GM04504 (cell line): ENCODE data around the gene TNC.

Experiments
- DNase-seq: peaks from one replicate; pipeline ENCODE4 v3.0.0-alpha.2; 2012; ENCODE audit warnings: low read depth

Gene TNC

DNA sequence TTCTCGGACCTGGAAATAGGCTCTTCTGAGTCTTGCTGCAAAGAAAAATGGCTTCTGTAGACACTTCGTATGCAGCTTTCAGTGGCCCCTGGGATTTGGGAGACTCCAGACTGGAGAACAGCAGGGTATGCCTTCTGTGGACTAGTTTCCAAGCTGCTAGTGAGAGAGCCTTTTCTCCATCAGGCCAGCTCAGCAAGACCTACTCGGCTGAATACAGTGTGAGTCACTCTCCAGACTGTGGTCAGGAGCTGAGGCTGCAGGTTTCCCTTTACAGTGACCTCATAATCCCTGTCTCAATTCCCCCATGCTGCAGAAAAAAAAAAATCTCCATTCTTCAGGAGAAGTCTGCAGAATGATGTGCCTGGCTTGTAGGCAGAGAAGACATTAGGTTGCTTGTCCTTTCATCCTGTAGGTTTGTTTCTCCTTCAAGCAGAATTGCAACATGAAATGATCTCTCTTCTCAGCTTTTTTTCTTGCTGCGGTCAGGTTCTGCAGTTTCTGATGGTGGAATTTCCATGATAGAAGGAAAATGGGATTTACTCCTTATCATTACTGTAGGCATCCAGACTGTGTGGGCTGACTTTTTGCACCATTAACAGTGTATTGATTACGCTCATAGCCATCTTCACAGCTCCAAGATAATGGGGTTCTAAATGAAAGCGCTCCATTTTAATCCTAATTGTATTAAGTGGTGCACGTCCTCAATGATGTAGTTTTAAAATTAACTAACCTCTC, 109.3 kb downstream of the TNC start:
- peak; percentile 77 for DNase-seq

DNA sequence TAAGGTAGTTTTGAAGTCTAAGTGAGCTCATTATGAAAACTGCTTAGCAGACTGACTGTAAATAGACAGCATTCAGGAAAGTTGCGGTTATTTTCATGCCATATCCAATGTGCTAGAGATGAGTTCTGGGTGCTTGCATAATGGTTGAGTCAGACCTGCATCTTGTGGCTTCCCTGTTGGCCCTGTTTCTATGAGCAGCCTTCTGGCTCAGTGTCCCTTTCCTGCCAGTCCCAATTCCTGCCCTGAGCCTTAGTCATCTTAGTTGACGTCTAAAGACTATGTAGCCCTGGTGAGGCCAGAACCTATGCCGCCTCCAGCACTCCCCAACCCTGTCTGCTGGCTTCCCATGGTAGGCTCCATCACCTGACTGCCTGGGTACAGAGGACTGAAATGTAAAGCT, 111.3 kb downstream of the TNC start:
- DNase-seq: peak; percentile 95

DNA sequence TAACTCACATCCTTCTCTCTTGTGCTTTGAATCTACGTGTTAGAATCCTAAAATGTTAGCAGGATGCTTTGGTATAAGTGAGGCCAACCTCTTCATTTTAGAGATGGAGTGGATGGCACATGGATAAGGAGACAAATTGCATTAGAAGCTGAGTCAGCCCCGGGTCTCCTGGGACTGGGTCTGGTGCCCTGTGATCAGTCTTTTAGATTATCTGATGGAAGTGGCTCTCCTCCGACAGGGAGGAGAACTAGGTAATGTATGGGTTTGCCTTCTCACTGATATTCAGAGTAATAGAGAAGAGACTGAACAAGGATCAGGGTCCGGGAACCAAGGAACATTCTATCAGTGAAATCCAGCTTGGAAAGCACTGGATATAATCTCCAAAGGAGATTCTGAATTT, 112.6 kb downstream of the TNC start:
- no peak for DNase-seq

DNA sequence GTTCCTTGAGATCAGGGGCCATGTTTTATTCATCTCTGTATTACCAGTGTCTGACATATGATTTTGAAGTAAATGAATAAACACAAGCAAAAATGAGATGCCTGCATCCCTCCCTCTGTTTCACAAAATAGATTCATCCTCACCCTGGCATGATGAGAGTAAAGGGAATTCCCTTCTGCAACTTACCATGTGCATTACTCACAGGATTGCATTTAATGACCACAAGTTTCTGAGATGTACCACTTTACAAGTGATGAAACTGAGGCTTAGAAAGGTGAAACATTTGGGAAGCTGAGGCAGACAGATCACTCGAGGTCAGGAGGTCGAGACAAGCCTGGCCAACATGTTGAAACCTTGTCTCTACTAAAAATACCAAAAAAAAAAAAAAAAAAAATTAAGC, 113.4 kb downstream of the TNC start:
- DNase-seq: no peak

DNA sequence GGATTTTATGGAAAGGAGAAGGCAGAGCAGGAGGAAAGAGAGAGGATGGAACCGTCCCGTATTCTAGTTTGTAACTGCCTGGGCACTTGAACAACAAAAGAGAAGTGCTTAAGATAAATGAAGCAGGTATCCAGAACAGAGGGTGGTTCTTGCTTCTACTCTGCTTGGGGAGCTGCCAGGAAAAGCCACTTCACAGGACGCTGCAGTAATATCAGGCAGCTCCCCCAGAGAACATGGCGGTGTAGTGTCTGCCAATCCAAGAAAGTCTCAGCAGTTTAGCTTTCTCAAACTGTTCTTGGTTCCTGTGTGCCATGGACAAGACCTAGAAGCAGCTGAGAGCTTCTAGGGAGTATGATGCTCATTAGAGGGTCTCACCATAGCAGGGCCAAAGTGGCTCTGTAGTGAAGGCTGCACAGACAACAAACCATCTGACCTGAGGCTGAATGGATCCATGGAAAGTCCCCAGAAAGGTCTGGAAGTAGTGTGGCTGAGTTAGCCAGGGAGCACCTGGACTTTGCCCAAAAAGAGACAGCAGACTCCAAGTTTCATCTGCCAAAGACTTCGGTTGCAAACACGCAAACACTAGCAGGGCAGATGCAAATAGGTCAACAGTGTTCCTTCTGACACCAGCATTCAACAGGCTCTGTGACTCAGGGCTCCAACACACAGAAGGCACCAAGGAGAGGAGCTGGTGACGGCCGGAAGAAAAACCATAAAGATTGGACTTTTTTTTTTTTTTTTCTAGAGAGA, 115.4 kb downstream of the TNC start:
- DNase-seq: no peak

DNA sequence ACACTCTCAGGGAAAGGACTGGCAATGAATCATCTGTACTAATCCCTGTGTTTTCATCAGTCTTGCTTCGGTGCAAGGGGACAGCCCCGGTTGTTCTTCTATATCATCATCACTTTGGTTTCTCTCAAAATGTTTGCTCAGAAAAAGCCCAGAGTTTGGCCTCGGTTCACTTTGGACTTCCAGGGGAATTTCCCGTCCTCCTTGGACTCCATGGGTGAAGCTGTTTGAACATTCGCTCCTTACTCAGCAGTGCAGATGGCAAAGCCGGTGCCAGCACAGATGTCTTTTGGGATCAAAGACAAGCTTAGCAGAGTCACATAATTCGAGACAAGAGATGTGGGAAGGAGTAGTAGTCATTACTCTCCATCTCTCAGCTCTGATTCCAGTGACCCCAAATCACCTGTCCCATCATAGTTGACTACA, 117.7 kb downstream of the TNC start:
- no peak for DNase-seq

DNA sequence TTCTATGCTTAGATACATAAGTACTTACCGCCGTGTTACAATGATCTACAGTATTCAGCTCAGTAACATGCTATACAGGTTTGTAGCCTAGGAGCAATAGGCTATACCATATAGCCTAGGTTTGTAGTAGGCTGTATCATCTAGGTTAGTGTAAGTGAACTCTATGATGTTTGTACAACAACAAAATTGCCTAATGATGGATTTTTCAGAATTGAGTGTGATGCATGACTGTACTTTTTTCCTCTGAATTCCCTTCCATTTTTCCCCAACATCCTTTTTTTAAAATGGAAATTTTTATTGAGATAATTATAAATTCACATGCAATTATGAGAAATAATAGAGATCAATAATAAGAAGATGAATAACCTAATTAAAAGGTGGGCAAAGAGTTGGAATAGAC, 119.6 kb downstream of the TNC start:
- no peak for DNase-seq

DNA sequence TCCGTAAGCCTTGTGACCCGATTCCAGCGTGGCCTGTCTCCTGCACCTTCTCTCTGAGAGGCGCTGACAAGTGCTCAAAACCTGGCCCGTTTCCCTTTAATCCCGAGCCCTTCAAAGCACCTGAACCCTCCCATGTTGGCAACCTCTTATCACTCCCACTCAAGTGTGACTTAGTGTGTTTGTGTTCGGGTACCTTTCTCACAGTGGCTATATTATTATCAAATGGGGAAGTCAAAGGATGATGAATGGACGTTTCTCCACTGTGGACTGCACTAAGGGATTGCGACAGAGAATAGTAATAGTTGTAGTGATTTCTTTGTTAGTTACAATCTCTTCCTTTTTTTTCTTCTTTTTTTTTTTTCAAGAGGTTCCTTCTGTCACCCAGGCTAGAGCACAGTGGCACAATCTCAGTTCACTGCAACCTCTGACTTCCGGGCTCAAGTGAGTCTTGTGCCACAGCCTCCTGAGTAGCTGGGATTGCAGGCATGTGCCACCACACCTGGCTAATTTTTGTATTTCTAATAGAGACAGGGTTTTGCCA, 122.2 kb downstream of the TNC start:
- no peak for DNase-seq

DNA sequence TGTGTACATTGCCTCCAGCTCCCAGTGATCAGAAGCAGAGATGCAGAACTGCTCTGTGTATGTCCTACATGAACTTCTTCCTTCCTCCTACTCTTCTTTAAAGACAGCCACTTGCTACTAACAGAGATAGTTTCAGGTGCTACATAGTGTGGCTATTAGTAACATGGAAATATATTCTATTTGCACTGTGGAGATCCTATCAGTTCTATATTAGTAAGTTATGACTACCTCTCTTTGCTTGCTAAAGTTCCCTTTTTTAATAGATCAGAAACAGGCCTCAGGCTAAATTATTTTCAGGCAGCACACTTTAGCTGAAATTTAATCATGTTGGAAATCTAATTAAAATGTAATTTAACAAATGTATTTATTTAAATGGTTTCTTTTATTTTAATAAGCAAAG, 123.2 kb downstream of the TNC start:
- no peak for DNase-seq

DNA sequence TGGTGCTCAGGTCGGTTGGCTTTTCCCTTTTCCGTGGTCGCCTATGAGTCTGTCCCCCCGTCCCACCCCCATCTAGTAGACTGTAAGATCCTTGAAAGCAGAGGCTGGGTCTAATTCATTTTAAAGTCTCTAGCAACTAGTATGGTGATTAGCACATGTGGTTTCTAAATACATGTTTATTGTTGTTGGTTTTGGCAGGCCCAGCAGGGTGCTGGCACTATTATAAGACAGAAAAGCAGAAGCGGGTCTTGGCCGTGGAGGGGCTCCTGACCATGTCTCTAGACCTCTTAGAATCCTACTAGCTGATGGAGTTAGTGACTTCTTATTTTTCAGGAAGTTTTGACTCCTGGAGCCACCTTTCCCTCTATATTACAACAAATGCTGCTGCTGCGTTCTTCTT, 126.1 kb downstream of the TNC start:
- no peak for DNase-seq

DNA sequence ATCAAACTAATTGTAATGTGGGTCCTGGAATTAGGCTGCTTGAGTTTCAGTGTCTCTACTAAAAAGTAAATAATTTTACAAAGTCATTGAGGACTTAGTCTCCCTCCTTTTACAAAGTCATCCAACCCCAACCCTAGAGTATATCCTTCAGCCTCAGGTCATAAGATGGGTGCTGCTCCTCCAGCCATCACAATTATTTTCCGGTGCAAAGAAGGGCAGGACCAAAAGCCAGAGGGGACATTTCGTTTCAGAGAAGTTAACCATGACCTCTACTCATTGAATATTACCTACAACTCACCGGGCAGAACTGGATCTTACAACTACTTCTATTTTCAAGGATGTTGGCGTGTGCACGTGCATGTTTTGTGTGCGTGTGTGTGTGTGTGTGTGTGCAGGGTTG, 127.1 kb downstream of the TNC start:
- DNase-seq: no peak

DNA sequence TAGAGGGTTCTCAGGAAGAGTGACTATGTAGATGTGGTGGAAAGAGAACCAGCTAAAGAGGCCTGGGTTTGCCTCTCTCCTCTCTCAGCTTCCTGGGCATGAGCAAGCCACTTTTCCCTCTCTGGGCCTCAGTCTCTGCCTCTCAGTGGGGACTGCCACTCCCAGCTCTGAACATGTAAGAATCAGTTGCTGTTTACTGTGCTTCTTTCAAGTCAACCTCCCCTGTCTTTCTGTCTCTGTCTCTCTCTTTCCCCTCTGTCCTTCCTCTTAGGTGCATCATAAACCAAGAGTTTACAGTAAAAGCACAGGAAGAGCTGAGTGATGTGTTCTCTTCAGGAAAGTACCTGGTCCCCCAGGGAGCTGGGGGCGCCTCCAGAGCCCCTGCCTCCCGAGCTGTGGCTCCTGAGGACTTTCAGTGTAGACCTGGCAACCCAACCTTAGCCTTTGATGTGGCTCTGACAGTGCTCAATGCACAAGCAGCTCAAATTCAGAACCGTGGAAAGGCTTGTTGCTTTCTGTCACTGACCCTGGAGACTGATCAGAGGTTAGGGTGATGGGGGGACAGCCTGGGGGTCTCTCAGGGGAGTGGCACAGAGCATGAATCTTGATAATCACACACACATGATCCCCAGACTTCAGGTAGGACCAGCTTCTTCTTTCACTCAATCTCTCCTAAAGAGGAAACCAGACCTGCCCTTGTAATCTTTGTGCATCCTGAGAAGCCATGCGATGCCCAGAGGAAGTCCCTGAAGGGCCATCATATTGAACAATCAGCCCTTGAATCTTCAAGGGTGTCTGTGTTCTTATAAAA, 128.2 kb downstream of the TNC start:
- DNase-seq: no peak

DNA sequence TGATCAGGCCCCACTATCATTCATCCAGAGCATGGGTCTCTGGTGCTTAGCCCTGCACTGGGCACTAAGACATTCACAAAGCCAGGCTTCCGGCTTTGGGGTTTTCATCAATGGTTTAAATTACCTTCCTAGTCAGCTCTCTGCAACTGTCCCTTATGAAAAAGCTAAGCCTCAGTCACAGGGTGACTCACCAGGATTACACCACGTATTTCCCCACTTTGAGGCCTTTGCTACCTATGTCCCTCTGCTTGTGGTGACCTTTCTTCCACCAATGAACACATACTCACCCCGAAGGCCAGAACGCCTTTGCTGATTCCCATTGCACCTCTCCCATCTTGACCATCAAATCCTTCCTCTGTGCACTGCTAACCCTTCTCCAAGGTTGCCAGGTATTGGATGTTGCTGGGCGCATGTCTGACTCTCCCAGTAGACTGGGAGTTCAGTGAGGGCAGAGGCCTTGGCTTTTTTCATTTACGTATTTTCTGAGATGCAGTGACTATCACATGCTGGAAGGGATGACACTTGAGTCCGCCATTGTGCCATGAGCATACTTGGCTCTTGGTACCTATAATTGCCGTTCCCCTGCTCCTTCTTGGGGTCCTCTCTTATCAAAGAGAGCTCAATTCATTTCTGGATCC, 128.9 kb downstream of the TNC start:
- no peak for DNase-seq

DNA sequence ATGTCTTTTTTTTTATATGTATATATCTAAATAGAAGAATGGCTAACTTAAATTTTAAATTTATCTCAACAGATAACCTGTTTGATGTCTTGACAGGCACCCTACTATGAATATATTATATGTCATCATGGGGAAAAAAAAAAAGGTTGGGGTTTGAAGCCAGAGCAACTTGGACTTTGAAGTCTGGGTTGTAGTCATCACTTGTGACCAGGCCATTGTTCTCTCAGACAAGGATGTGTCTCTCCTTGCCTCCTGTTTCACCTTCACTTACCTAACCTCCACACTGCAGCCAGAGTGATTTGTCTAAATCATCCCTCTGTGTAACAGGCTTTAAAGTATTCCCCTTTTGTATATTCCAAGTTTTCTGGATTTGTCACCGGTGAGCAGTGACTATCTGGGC, 130.8 kb downstream of the TNC start:
- no peak for DNase-seq

DNA sequence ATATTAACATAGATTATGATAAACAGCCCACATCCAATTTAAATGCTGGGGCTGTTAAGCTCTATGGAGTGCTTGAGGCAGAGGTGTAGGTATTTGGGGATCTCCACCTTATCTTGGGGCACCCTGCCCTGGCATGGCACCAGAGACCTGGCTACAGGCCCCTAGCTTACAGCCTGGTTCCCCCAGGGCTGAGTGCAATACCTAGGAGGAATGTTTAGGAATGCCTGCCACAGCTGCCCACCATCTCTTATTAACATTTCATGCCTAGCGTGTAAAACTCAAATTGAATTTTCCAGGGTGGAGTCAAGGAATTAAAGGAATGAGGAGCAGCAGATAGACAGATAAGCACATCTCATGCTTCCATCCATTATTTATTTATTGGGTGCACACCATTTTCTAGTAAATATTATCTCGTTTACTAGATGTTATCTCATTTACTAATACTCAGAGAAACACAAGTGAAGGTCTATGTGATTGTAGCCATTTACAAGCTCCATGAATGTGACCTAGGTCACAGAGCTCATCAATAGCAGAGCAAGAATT, 131.9 kb downstream of the TNC start:
- DNase-seq: no peak

DNA sequence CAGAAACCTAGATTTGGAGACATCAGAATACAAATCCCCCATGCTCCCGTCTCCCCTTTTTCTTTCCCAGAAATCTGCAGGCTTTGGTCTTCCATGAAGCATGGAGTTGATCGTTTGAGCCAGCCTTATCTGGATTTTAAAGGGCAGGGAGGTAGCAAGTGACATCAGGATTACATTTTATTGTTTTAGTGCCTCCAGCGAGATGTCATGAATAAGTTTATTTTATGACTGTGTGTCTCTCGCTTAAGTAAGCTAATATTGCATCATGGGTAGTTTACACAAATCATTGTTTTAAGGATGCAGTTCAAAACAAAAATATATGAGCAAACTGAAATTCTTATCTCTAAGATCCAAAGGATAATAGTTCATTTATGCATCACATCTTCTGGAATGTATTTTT, 136.9 kb downstream of the TNC start:
- DNase-seq: no peak

DNA sequence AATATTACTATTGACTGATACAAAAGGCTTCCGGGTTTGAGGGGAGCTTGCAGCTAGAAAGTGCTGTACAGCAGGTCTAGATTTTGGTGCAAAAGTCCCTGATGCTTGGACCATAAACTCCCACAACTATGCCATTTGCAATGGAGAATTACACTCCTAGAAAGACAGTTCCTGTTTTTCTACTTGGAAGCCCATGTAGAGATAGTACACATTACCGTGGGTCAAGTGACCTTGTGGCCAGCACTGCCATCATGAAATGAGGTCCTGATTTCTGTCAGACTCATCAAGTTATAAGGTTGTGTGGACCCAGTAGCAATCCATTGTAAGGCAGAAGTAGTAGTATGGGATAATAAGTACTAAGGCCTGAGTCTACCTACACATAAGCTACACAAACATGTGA, 144.7 kb downstream of the TNC start:
- no peak for DNase-seq

DNA sequence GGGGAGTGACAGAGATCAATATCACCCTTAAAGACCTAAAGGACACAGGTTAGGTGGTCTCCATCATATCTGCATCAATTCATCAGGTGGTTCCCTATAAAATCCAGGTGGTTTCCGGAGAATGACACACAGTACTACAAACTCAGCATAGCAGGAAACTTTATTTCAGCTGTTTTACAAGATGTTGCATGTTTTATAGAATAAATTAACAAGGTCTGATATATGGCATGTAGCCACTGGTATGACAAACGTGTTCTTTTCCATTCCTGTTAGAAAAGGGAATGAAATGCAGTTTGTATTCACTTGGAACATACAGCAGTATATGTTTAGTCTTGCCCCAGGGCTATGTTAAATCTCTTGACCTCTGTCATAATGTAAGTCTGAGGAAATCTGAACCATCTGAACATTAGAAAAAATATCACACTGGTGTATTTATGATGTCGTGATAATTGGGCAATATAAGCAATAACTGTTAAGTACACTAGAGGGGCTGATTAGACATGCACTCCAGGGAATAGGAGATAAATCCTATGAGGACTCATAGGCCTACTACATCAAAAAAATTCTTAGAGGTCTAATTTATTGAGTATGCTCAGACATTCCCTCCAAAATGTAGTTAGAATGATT, 145.3 kb downstream of the TNC start:
- DNase-seq: no peak
